Adrenal gland (tissue), 12 donors: ENCODE results near the gene CEP164. TPM values are rescaled to one million over a fixed set of nuclear protein-coding genes. Genes with fewer than 3 reads are reported as not detected.

ENCODE experiments used
- DNase-seq, 7 donors: peaks; one replicate each; pipeline ENCODE4 v3.0.0-alpha.2; 2019 to 2020
- H3K27ac ChIP-seq, 5 donors: fragments of 200-600 bp; sonication (generic) in 4 of 5; 1 replicate in 3 of 5; 2 replicates in 2 of 5; pipeline versions ENCODE4 v1.5.1 to v1.8.0; 2016 to 2020; ENCODE audit warnings: mild to moderate bottlenecking in 1 of 5
- H3K27me3 ChIP-seq: fragments of 200-600 bp; 2 replicates; pipeline ENCODE4 v1.8.0; 2021
- H3K36me3 ChIP-seq, 2 donors: fragments of 200-600 bp; replicated peaks in 1 of 2; 1 replicate in 1 of 2; 2 replicates in 1 of 2; pipeline versions ENCODE4 v1.5.1 to v1.8.0; 2018 to 2022
- H3K4me1 ChIP-seq, 2 donors: fragments of 200-600 bp; replicated peaks in 1 of 2; 1 replicate in 1 of 2; 2 replicates in 1 of 2; pipeline versions ENCODE4 v1.5.1 to v1.8.0; 2018 to 2021
- H3K4me3 ChIP-seq, 4 donors: fragments of 200-600 bp; sonication (generic) in 3 of 4; one replicate each; pipeline ENCODE4 v1.5.1; 2016 to 2018
- H3K9me3 ChIP-seq, 3 donors: fragments of 200-600 bp; sonication (generic) in 1 of 3; replicated peaks in 1 of 3; 1 replicate in 2 of 3; 2 replicates in 1 of 3; pipeline versions ENCODE4 v1.5.1 to v1.8.0; 2016 to 2021
- POLR2A ChIP-seq, 2 donors: fragments of 450-650 bp; IDR thresholded peaks; one replicate each; pipeline ENCODE4 v1.6.1; 2017; ENCODE audit warnings: antibody characterized with exemption in 2 of 2, mild to moderate bottlenecking in 2 of 2, moderate library complexity in 1 of 2
- WGBS, 4 donors: extraction: QIAGEN DNeasy Blood & Tissue Kit in 2 of 4; methylation state at CpG; one replicate each; pipeline versions ENCODE4 v1.1.5 to v1.1.7; 2013 to 2017; 5-methylcytosine and 5-hydroxymethylcytosine counted together
- intact Hi-C, 2 donors: fragments of 100-400 bp; cut with DNase I; formaldehyde crosslinking; loops; one replicate each; pipeline versions ENCODE4 v1.14.1 to v1.15.0; 2022 to 2023
- polyA plus RNA-seq, 3 donors: library from polyadenylated mRNA; stranded (reverse); fragments of 200-250 nt in 2 of 3; fragments of 350-450 nt in 1 of 3; fragmentation: Illumina TruSeq in 1 of 3; extraction: RNeasy Lipid Tissue Mini Kit (QIAGEN cat#74804) in 1 of 3; gene quantifications; one replicate each; pipeline ENCODE4 v1.2.3, GENCODE V29; 2013 to 2014
- total RNA-seq, 9 donors: library from RNA; depleted of rRNA in 4 of 9; stranded (reverse); fragments of >200 nt in 4 of 9; fragments of 120-200 nt in 1 of 9; fragmentation: NEBNext Ultra II Directional in 1 of 9; extraction: Animal tissue kit (Norgen Biotek cat#: 25700) in 1 of 9; gene quantifications; one replicate each; pipeline versions ENCODE4 v1.1.0 to v1.2.4, GENCODE V29; 2013 to 2023
- TF ChIP-seq, protein P1 (sequence below), 6 experiments: fragments of 450-650 bp in 4 of 6; fragments of 200-600 bp in 2 of 6; sonication (generic) in 1 of 6; IDR thresholded peaks; 1 replicate in 5 of 6; 2 replicates in 1 of 6; pipeline versions ENCODE4 v1.5.1 to v1.8.0; 2016 to 2021; ENCODE audit warnings: antibody characterized with exemption in 6 of 6, mild to moderate bottlenecking in 2 of 6, moderate library complexity in 1 of 6
- donor health status: healthy with polysubstance abuse.
- donor health status: Bipolar disorder and iron deficiency.
- donor health status: DM: yes; HTN: yes; CAD: no.
- donor health status: DM: no; HTN: no; CAD: no.
- donor health status: DM: no; HTN: no; CAD: no.
- donor health status: DM: yes; HTN: yes; CAD: no.

Gene CEP164
- total and polyA plus RNA-seq, 12 donors: 10.6 to 82.9 (median 24.1) TPM

DNA sequence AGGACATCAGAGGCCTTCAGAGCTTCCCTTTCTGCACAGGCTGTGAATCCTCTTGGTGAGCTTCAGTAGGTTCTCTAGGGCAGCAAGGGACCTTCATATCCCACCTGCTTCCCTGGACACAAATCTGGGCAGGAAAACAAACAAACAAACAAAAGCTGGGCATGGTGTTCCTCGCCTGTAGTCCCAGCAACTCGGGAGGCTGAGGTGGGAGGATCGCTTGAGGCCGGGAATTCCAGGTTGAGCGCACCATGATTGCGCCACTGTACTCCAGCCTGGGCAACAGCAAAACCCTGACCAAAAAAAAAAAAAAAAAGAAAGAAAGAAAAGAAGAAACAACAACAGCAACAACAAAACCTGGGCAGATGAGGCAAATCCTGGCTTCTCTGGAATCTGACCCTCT, 92.9 kb downstream of the CEP164 start:
- 89 to 96% (median 95%) methylated on average over 6 of the region's 6 CpGs for WGBS, 4 donors
- intact Hi-C loops: loop anchor here in 1 of 2 donors (10.0 kb wide), 1 partner anchor 634 kb away; no protein-coding TSS in a partner anchor

DNA sequence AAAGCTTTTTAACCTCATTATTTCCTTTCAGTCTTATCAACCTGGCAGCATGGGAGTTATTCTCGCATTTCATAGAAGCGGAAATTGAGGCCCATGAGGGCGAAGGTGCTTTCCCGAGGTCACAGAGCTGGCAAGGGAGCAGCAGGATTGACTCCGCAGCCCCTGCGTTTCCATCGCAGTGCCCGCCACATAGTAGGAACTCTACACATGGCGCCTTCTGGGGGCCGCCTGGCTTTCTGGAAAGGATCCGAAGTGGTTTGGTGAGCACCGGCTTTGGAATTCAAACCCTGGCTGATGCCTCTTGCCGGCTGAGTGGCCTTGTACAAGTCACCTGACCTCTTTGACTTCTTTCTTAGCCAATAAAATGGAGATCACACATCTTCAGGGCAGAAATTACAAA, 93.4 kb downstream of the CEP164 start:
- no peaks in the 10 kb centered on the region for H3K36me3 ChIP-seq
- no peak overlapping the region for H3K4me3 ChIP-seq
- no peak for DNase-seq
- WGBS, 4 donors: 80 to 85% (median 82%) methylated on average over 13 of the region's 13 CpGs
- intact Hi-C loops: loop anchor here in 1 of 2 donors (10.0 kb wide), 1 partner anchor 634 kb away; no protein-coding TSS in a partner anchor
- no peak overlapping the region for H3K27ac ChIP-seq
- H3K9me3 ChIP-seq: no peaks in the 10 kb centered on the region
- H3K27me3 ChIP-seq: no peaks in the 10 kb centered on the region
- TF ChIP-seq, protein P1, sequence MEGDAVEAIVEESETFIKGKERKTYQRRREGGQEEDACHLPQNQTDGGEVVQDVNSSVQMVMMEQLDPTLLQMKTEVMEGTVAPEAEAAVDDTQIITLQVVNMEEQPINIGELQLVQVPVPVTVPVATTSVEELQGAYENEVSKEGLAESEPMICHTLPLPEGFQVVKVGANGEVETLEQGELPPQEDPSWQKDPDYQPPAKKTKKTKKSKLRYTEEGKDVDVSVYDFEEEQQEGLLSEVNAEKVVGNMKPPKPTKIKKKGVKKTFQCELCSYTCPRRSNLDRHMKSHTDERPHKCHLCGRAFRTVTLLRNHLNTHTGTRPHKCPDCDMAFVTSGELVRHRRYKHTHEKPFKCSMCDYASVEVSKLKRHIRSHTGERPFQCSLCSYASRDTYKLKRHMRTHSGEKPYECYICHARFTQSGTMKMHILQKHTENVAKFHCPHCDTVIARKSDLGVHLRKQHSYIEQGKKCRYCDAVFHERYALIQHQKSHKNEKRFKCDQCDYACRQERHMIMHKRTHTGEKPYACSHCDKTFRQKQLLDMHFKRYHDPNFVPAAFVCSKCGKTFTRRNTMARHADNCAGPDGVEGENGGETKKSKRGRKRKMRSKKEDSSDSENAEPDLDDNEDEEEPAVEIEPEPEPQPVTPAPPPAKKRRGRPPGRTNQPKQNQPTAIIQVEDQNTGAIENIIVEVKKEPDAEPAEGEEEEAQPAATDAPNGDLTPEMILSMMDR (IDR thresholded peaks at IDR 0.05): no peak
- no peak for TF ChIP-seq POLR2A (IDR thresholded peaks at IDR 0.05)
- no peaks in the 10 kb centered on the region for H3K4me1 ChIP-seq

More for the DNA sequence above, 92.9 kb downstream of the CEP164 start:
- Histone ChIP-seq H3K27ac (no peak overlapping the region), H3K4me1 (no peaks in the 10 kb centered on the region), H3K4me3 (no peak overlapping the region), H3K27me3 (no peaks in the 10 kb centered on the region), H3K9me3 (no peaks in the 10 kb centered on the region), H3K36me3 (no peaks in the 10 kb centered on the region)
- TF ChIP-seq POLR2A (IDR thresholded peaks at IDR 0.05): no peak
- TF ChIP-seq, protein P1 (IDR thresholded peaks at IDR 0.05): no peak
- DNase-seq: no peak

DNA sequence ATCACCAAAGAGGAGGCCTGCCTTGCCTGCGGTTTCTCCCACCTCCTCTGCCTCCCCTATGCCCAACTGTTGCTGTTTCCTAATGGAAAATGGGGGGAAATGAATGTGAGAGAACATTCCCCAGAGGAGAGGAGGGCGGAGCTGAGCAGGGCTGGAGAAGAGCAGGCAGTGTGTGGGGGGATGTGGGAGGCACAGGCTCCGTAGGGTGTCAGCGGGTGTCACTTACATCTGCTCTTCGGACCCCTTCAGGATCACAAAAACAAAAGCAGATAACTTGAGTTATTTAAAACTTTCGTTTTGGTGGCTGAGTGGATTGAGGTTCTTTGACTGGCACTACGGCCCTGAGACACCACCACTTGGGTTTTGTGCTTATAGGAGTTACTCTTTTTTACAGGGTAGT, 93.8 kb downstream of the CEP164 start:
- intact Hi-C loops: loop anchor here in 1 of 2 donors (10.0 kb wide), 1 partner anchor 633 kb away; no protein-coding TSS in a partner anchor
- DNase-seq: no peak
- Histone ChIP-seq H3K9me3 (no peaks in the 10 kb centered on the region), H3K27ac (no peak overlapping the region), H3K36me3 (no peaks in the 10 kb centered on the region), H3K4me3 (no peak overlapping the region), H3K27me3 (no peaks in the 10 kb centered on the region), H3K4me1 (no peaks in the 10 kb centered on the region)
- TF ChIP-seq, protein P1 (IDR thresholded peaks at IDR 0.05): no peak
- TF ChIP-seq POLR2A (IDR thresholded peaks at IDR 0.05): no peak
- WGBS, 4 donors: 86 to 88% (median 87%) methylated on average over 7 of the region's 7 CpGs

DNA sequence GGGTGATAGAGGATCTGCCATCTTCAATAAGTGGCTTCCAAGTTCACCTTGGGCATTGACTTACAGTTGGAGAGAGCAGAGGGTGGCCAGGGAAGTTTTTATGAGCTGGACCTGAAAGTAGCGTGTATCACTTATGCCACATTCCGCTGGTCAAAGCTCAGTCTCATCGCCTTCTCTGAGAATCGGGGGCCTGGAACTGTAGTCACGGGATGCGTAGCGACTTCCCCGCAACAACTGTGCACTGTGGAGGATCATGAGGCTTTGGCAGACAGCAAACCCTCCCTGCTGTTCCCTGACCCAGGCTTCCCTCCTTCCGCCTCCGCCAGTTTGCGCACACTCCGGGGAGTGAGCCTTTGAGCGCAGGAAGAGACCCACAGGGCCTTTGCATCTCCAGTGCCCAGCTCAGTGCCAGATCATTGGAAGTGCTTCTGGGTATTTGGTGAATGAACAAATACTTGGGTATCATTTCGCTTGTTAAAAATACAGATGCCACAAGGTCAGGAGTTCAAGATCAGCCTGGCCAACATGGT, 95.5 kb downstream of the CEP164 start:
- DNase-seq: no peak
- no peaks in the 10 kb centered on the region for H3K27me3 ChIP-seq
- TF ChIP-seq, protein P1 (IDR thresholded peaks at IDR 0.05): no peak
- no peak for TF ChIP-seq POLR2A (IDR thresholded peaks at IDR 0.05)
- no peaks in the 10 kb centered on the region for H3K4me1 ChIP-seq
- H3K36me3 ChIP-seq: no peaks in the 10 kb centered on the region
- H3K4me3 ChIP-seq: no peak overlapping the region
- intact Hi-C loops: loop anchor here in 1 of 2 donors (10.0 kb wide), 1 partner anchor 632 kb away; no protein-coding TSS in a partner anchor
- no peaks in the 10 kb centered on the region for H3K9me3 ChIP-seq
- no peak overlapping the region for H3K27ac ChIP-seq
- 84 to 93% (median 87%) methylated on average over 9 to 14 of the region's 14 CpGs for WGBS, 4 donors
